Activated T-cell treated with anti-CD3 and anti-CD28 coated beads, Interleukin-2, amount 50 U/mL, for 48 hours (primary cell): ENCODE results near the gene TBCK.

ENCODE experiments used
- DNase-seq, 2 experiments: peaks; one replicate each; pipeline ENCODE4 v3.0.0-alpha.2; 2020

TBCK gene

GRCh38 chr4:106035204-106035603, 280.8 kb downstream of the TBCK start:
- no peak for DNase-seq

DNA sequence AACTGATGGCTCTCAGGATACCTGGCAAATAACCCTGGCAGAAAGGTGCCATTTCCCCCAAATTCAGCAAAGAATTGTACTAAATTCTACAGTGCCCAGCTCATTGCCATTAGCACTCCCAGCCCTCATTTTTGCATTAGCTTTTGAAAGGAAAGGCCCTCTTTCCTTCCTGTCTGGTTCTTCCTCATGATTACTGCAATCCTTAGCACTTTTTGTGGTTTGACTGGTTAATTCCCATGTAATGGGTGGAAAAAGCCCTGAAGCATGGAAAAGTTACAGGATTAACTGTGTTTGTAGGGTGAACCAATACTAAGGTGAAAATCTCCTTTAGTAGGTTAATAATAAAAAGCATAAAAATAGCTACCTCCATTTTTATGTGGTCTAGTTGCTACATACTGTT, 281.3 kb downstream of the TBCK start:
- DNase-seq = no peak

GRCh38 chr4:106034220-106034619, 281.8 kb downstream of the TBCK start:
- DNase-seq = no peak

- no peak for DNase-seq
Measured at GRCh38 chr4:106033469-106033868, 282.5 kb downstream of the TBCK start.

DNA sequence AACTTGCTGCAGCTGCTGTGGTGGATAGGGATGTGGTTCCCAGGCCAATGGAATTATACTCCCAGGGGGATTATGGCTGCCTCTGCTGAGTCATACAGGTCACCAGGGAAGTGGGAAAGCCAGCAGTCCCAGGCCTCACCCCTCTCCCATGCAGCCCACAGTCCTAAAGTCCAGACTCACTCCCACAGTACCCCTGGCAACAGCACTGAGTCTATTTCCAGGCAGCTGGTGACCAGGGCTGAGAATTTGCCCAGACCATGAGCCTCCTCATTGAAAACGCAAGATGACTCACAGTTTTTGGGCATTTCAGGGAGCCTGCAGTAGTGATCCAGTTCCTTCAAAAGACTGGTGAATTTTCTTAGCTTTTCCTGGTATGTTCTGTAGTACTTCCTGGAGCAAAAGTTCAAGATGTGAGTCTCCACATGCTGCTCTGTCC, 283.1 kb downstream of the TBCK start:
- no peak for DNase-seq

- no peak for DNase-seq
Measured at GRCh38 chr4:106022454-106022853, 293.6 kb downstream of the TBCK start.

DNA sequence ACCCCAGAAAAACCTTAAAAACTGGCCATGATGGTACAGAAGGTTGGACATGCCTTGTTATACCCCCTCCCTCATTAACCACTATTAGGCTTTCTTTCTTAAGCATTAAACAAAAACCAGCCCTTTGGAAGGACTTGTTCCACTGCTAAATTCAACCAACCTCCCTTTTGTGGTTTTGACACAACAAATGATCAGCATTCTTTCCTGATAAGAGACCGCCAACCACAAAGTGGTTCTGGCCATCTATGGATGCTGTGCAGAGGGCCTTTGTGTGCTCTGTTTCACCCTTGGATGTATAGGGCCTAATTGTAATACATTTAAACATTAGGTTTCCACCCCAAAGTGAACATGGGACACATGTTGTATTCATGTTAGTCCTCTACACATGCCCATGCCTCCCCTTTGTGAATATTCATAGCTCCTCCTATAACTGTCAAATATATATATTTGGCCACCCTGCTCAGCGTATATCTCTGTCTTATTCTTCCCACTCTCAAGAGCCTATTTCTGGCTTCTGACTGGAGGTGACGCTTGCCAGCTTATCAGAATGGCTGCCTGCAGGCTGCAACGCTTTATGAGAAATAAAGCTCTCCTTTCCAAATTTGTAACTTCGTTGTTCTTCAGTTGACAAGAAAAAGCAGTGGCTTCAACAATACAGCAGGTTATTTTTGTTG, 294.1 kb downstream of the TBCK start:
- DNase-seq = no peak

DNA sequence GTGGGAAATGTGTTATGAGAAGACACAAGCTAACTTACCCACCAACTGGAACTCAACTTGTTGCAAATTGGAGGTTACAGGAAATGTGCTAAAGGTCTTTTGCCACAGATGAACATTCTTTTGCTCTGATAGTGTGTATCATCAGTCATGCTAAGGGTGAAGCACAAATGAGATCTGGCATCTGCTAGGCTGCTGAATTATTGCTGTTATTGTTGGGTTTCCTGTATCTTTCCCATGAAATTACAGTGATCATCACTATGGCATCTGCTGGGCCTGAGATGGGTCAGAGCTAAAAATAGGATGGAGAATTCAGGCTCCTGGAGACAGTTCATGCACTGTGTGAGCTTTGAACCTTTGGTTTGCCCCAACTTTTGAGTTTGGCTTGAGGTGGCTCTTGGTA, 296.2 kb downstream of the TBCK start:
- DNase-seq = no peak

- no peak for DNase-seq
Measured at GRCh38 chr4:106017975-106018374, 298.0 kb downstream of the TBCK start.

GRCh38 chr4:106011387-106011786, 304.6 kb downstream of the TBCK start:
- no peak for DNase-seq

DNA sequence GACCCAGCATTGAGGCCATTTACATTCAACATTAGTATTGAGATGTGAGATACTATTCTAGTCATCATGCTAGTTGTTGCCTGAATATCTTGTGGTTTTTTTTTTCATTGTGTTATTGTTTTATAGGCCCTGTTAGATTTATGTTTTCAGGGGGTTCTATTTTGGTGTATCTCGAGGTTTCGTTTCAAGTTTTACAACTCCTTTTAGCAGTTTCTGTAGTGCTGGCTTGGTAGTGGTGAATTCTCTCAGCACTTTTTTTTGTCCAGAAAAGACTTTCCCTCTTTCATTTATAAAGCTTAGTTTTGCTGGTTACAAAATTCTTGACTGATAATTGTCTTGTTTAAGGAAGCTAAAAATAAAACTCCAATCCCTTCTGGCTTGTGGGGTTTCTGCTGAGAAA, 305.2 kb downstream of the TBCK start:
- no peak for DNase-seq

DNA sequence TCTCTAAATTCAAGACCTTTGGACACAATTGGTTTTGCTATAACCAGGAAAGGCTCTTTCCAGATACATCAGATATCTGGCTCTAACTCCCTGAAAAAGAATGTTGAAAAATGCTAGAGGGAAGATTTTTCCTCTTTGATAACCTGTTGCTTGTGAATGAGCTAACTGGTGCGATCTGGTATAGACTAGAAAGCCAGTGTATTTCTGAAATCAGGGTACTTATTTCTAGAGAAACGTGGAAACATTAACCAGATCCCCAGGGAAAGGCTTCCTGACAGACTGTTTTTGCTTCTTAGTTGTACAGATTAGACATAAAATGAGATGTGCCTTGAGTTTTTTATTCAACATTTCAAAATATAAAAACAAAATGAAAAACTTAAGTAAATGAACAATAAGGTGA, 313.0 kb downstream of the TBCK start:
- no peak for DNase-seq

- DNase-seq = no peak
Measured at GRCh38 chr4:105998171-105999063, 317.6 kb downstream of the TBCK start.

GRCh38 chr4:105996845-105997244, 319.2 kb downstream of the TBCK start:
- no peak for DNase-seq

GRCh38 chr4:105994841-105995501, 321.0 kb downstream of the TBCK start:
- DNase-seq = no peak

GRCh38 chr4:105994061-105994460, 321.9 kb downstream of the TBCK start:
- no peak for DNase-seq

GRCh38 chr4:105992641-105993305, 323.2 kb downstream of the TBCK start:
- DNase-seq = no peak

- no peak for DNase-seq
Measured at GRCh38 chr4:105991726-105992125, 324.3 kb downstream of the TBCK start.
